ENCODE results near the gene TMEM95.

TMEM95 gene

DNA sequence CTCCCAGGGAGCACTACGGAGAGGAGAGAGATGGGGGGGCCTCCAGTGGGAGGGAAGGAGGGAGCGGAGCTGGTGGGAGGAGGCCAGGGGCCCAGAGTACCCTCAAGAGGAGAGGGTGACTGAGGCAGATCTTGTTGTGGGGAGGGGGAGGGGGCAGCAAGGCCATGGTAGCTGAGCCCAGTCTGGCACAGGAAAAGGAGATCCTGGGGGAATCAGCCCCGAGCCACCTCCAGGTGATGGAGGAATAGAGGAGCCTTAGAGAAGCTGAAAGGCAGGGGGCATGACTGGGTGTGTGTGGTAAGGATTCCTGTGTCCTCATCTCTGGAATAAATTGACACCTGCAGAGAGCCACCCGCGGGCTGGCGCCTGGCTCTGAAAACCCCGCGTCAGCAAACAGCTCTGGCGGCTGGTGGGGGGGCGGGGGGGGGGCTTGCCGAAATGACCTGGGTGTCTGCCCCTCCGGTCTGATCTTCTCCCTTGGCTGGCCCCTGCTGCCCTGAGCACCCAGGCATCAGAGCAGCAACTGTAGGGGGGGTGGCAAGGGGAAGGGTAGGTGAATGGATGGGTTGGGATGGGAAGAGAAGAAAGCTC, 51.4 kb downstream of the TMEM95 start:
- no peak for DNase-seq
